Testis (tissue), 2 donors: Measurements from ENCODE around the gene PPARG.

Experiments used
- CTCF ChIP-seq, 3 experiments: fragments of 450-650 bp in 2 of 3; fragments of 200-600 bp in 1 of 3; sonication (generic) in 1 of 3; IDR thresholded peaks; one replicate each; pipeline ENCODE4 v1.5.1; 2016 to 2019; ENCODE audit warnings: antibody characterized with exemption in 3 of 3, mild to moderate bottlenecking in 2 of 3, moderate library complexity in 1 of 3
- POLR2A ChIP-seq: fragments of 450-650 bp; IDR thresholded peaks from one replicate; pipeline ENCODE4 v1.6.1; 2017; ENCODE audit warnings: antibody characterized with exemption, mild to moderate bottlenecking, moderate library complexity

DNA sequence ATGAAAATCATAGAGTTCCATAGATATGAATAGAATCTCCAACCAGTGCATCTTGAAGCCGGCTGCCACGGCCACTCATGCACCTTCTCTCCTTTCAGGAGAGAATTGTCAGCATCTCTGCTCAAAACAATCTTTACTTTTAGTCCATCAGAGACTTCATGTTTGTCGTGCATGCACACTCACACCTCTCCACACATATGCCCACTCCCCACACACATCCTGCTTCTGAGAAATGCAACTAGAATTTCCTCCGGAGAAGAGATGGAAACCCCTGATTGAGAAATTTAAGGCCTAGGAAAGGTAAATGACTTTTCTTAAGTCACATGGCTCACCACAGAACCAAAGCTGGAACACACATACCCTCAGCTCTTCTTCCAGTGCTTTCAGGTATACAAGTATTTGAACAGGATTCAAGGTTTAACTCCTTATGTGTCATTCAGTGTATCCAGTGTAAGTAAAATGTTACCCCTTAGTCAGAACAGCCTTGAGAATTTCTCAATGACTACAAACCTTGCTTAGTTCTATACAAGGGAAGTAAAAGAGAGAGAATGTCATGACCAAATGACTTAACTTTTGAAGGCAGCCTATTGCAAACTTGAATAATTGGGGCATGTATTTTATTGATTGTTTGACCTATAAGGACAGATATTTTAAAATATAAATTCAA is 126.3 kb downstream of the PPARG start:
- TF ChIP-seq CTCF (IDR thresholded peaks at IDR 0.05): no peak
- TF ChIP-seq POLR2A: no peak
